ENCODE results near the gene SH2D6. TPM values are rescaled to one million over a fixed set of nuclear protein-coding genes. Genes with fewer than 3 reads are reported as not detected.

The SH2D6 gene
- total RNA-seq, 6 experiments from 2014 or later, result 0.40 to 3.7 (median 2.3) TPM; not detected in 2

GRCh38 chr2:85401844-85402243, 16.7 kb upstream of the SH2D6 start:
- Histone ChIP-seq H3K36me3 (no peaks in the 10 kb centered on the region), H3K4me3 (no peak overlapping the region), H3K4me1 (peaks cover 0 to 9% (median 0%) of the 10 kb centered on the region in 4 donors), H3K9me3 (no peaks in the 10 kb centered on the region), H3K27me3 (no peaks in the 10 kb centered on the region), H3K27ac (no peak overlapping the region)
- peak in 2 of 4 donors; percentile 14 to 20 for ATAC-seq
- DNase-seq, result peak in 1 of 3 donors; percentile 51
- WGBS (ENCODE audit: insufficient coverage, low coverage, low lambda C conversion rate, missing lambda C conversion rate), result 75% methylated on average over 2 of the region's 8 CpGs
- no peak for TF ChIP-seq CTCF (IDR thresholded peaks at IDR 0.05)
- no peak for TF ChIP-seq POLR2A (IDR thresholded peaks at IDR 0.05)
- intact Hi-C loops (cut with DNase I), result no loop called here

- Histone ChIP-seq H3K9me3 (no peaks in the 10 kb centered on the region), H3K27me3 (no peaks in the 10 kb centered on the region), H3K4me1 (peaks cover 0 to 10% (median 0%) of the 10 kb centered on the region in 4 donors), H3K27ac (peak overlapping the region in 2 of 3 donors; percentile 33 to 54), H3K4me3 (no peak overlapping the region), H3K36me3 (no peaks in the 10 kb centered on the region)
- ATAC-seq, result peak; percentile 66 to 77 (median 72)
- 48% methylated on average over 11 of the region's 15 CpGs for WGBS (ENCODE audit: insufficient coverage, low coverage, low lambda C conversion rate, missing lambda C conversion rate)
- intact Hi-C loops (cut with DNase I), result no loop called here
- peak in 1 of 3 donors; percentile 52 for DNase-seq
- TF ChIP-seq CTCF (IDR thresholded peaks at IDR 0.05), result no peak
- no peak for TF ChIP-seq POLR2A (IDR thresholded peaks at IDR 0.05)
Observed at GRCh38 chr2:85405201-85406059, 13.1 kb upstream of the SH2D6 start.

- H3K9me3 ChIP-seq, result no peaks in the 10 kb centered on the region
- peak; percentile 62 to 74 (median 65) for DNase-seq
- no peaks in the 10 kb centered on the region for H3K27me3 ChIP-seq
- peaks cover 0 to 19% (median 0%) of the 10 kb centered on the region in 4 donors for H3K4me1 ChIP-seq
- no peaks in the 10 kb centered on the region for H3K36me3 ChIP-seq
- H3K27ac ChIP-seq, result peak within 1 kb of the TSS in 2 of 3 donors; percentile 16 to 29
- no peak within 1 kb of the TSS for H3K4me3 ChIP-seq
- 50% methylated on average over 7 of the region's 12 CpGs for WGBS (ENCODE audit: insufficient coverage, low coverage, low lambda C conversion rate, missing lambda C conversion rate)
- TF ChIP-seq POLR2A (IDR thresholded peaks at IDR 0.05), result no peak
- no peak for TF ChIP-seq CTCF (IDR thresholded peaks at IDR 0.05)
- peak; percentile 22 to 34 (median 27) for ATAC-seq
- intact Hi-C loops (cut with DNase I), result no loop called here
Observed at GRCh38 chr2:85409845-85410583, 8.5 kb upstream of the SH2D6 start, which contains the start of gene CAPG. Gene CAPG (minus strand): TSS chr2:85410366. CDS start chr2:85402145, 8,221 bp downstream.

GRCh38 chr2:85410584-85411404, 7.7 kb upstream of the SH2D6 start:
- H3K27me3 ChIP-seq, result no peaks in the 10 kb centered on the region
- H3K36me3 ChIP-seq, result no peaks in the 10 kb centered on the region
- no peaks in the 10 kb centered on the region for H3K9me3 ChIP-seq
- no peak overlapping the region for H3K4me3 ChIP-seq
- ATAC-seq, result no peak
- TF ChIP-seq POLR2A (IDR thresholded peaks at IDR 0.05) (no peak), CTCF (IDR thresholded peaks at IDR 0.05) (no peak)
- intact Hi-C loops (cut with DNase I), result no loop called here
- H3K4me1 ChIP-seq, result peaks cover 0 to 19% (median 0%) of the 10 kb centered on the region in 4 donors
- peak overlapping the region in 1 of 3 donors; percentile 16 for H3K27ac ChIP-seq
- DNase-seq, result no peak
- 91% methylated on average over 7 of the region's 13 CpGs for WGBS (ENCODE audit: insufficient coverage, low coverage, low lambda C conversion rate, missing lambda C conversion rate)
